Breast epithelium (tissue), 3 donors: ENCODE measurements around the gene TECTA.

Experiments used
- CTCF ChIP-seq, 3 donors: fragments of 450-650 bp; IDR thresholded peaks; one replicate each; pipeline ENCODE4 v1.5.1; 2016 to 2017; ENCODE audit warnings: antibody characterized with exemption in 3 of 3, mild to moderate bottlenecking in 3 of 3, moderate library complexity in 3 of 3
- POLR2AphosphoS5 ChIP-seq, 3 donors: sonication (generic); formaldehyde crosslinking; IDR thresholded peaks; one replicate each; pipeline ENCODE4 v1.6.1; 2017; ENCODE audit warnings: antibody characterized with exemption in 3 of 3

- TF ChIP-seq CTCF (IDR thresholded peaks at IDR 0.05) (no peak), POLR2AphosphoS5 (IDR thresholded peaks at IDR 0.05) (no peak)
Observed at GRCh38 chr11:121109916-121110586, 9.0 kb downstream of the TECTA start.
